ENCODE measurements around the gene KPTN.

Gene KPTN

GRCh38 chr19:47445527-47445926 lies 38.5 kb downstream of the KPTN start:
- TF ChIP-seq CTCF (IDR thresholded peaks at IDR 0.05; ENCODE audit: low read depth, low read length) = no peak

GRCh38 chr19:47444388-47444821 lies 39.6 kb downstream of the KPTN start:
- no peak for TF ChIP-seq CTCF (IDR thresholded peaks at IDR 0.05; ENCODE audit: low read depth, low read length)
- no peak overlapping the region for H3K4me3 ChIP-seq (replicated peaks in 1 of 2; ENCODE audit: low read depth in 2 of 2, low read length in 2 of 2)
- no peak for DNase-seq (ENCODE audit: low read depth in 2 of 2)

More at GRCh38 chr19:47445527-47445926, 38.5 kb downstream of the KPTN start:
- no peak overlapping the region for H3K4me3 ChIP-seq (replicated peaks in 1 of 2; ENCODE audit: low read depth in 2 of 2, low read length in 2 of 2)
- DNase-seq (ENCODE audit: low read depth in 2 of 2) = no peak

DNA sequence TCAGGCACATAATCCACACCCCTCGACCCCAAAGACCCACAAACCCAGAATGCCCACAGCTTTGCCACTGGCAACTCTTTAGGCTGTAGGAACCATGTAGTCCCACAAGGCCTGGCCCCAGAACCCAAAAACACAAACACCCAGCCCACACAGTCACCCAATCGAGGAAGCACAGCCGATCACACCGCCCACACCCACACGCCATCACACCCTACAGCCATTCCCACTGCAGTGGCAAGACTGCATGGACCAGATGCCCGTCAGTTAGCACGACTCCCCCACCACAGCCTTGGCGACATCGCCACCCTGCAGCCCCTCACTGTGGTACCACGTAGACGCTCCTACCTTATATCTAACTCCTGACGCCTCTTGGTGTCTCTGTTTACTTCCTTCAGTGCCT lies 40.7 kb downstream of the KPTN start:
- H3K4me3 ChIP-seq (replicated peaks in 1 of 2; ENCODE audit: low read depth in 2 of 2, low read length in 2 of 2) = no peak overlapping the region
- no peak for DNase-seq (ENCODE audit: low read depth in 2 of 2)
- no peak for TF ChIP-seq CTCF (IDR thresholded peaks at IDR 0.05; ENCODE audit: low read depth, low read length)

GRCh38 chr19:47438793-47439220 lies 45.2 kb downstream of the KPTN start:
- no peak for TF ChIP-seq CTCF (IDR thresholded peaks at IDR 0.05; ENCODE audit: low read depth, low read length)
- no peak for DNase-seq (ENCODE audit: low read depth in 2 of 2)
- no peak overlapping the region for H3K4me3 ChIP-seq (replicated peaks in 1 of 2; ENCODE audit: low read depth in 2 of 2, low read length in 2 of 2)

DNA sequence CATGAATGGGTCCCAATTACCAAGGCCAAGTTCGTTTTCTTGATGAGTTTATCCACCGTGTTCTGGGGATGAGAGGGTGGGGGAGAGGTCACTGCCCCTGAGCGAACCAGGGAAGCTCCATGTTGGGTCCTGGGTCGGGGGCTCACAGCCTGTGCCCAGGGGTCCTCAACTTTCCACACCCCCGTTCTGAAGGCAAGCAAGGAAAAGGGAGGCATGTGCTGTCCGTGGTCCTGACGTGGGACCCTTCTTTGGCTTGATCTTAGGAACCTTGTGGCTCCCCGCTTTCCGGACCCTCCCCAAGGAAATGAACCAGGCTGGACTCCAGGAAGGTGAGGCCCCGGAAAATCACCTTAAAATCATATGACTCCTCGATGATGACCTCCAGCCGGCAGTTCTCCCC lies 46.5 kb downstream of the KPTN start:
- H3K4me3 ChIP-seq (replicated peaks in 1 of 2; ENCODE audit: low read depth in 2 of 2, low read length in 2 of 2) = no peak overlapping the region
- TF ChIP-seq CTCF (IDR thresholded peaks at IDR 0.05; ENCODE audit: low read depth, low read length) = no peak
- no peak for DNase-seq (ENCODE audit: low read depth in 2 of 2)

DNA sequence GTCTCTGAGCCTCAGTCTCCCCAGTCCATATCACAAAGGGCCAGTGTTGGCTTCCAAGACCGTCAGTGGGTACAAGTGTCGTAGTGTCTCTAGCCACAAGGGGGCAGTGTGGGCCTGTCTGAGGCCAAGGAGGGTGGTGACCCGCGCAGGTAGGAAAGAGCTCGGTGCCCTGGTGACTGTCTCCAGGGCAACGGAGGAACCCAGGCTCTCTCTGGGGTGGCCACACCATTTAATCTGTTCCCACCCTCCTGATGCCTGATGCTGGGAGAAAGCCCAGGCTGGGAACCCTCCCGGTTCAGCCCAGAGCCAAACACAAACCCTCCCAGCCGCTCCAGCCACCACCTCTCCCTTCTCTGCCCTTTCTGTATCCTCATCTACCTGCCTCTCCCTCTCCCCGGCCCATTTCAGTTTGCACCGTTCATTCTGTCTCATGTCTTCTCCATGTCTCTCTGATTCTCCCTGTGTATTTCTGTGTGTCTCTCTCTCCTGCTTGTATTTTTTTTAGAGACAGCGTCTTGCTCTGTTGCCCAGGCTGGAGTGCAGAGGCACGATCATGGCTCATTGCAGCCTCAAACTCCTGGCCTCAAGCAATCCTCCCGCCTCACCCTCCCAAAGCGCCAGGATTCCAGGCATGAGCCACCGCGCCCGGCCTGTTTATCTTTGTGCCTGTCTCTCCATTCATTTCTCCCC lies 47.2 kb downstream of the KPTN start:
- H3K4me3 ChIP-seq (replicated peaks in 1 of 2; ENCODE audit: low read depth in 2 of 2, low read length in 2 of 2) = no peak overlapping the region
- TF ChIP-seq CTCF (IDR thresholded peaks at IDR 0.05; ENCODE audit: low read depth, low read length) = peak; percentile 84
- DNase-seq (ENCODE audit: low read depth in 2 of 2) = peak; percentile 65 to 72
